ENCODE measurements around the gene KRTAP5-2. TPM values are rescaled to one million over a fixed set of nuclear protein-coding genes. Genes with fewer than 3 reads are reported as not detected.
A peak's percentile ranks its signal among the peaks of the same experiment; 100 is the strongest.

KRTAP5-2 gene
- total RNA-seq, 4 donors from 2014 or later: 1.7 to 12.0 (median 4.6) TPM; not detected in 1

- peak in 1 of 2 donors; percentile 66 for DNase-seq (ENCODE audit: low spot score in 2 of 2)
- Histone ChIP-seq H3K27me3 (peaks cover 27% of the 10 kb centered on the region), H3K27ac (no peak overlapping the region), H3K9me3 (no peaks in the 10 kb centered on the region), H3K4me1 (peaks cover 46% of the 10 kb centered on the region), H3K36me3 (peaks cover 3% of the 10 kb centered on the region), H3K4me3 (no peak overlapping the region)
- WGBS: 61% methylated on average over 3 of the region's 11 CpGs
- no peak for TF ChIP-seq CTCF (IDR thresholded peaks at IDR 0.05)
- no peak for TF ChIP-seq POLR2AphosphoS5 (IDR thresholded peaks at IDR 0.05)
- TF ChIP-seq EP300 (IDR thresholded peaks at IDR 0.05): no peak
- no peak for TF ChIP-seq POLR2A (IDR thresholded peaks at IDR 0.05)
Measured at GRCh38 chr11:1570001-1570453, 28.1 kb downstream of the KRTAP5-2 start.

GRCh38 chr11:1569251-1569780 is 28.8 kb downstream of the KRTAP5-2 start:
- Histone ChIP-seq H3K4me1 (peaks cover 41% of the 10 kb centered on the region), H3K4me3 (no peak overlapping the region), H3K27ac (no peak overlapping the region), H3K27me3 (peaks cover 23% of the 10 kb centered on the region), H3K9me3 (no peaks in the 10 kb centered on the region), H3K36me3 (peaks cover 3% of the 10 kb centered on the region)
- no peak for DNase-seq (ENCODE audit: low spot score in 2 of 2)
- TF ChIP-seq POLR2A (IDR thresholded peaks at IDR 0.05): no peak
- no peak for TF ChIP-seq EP300 (IDR thresholded peaks at IDR 0.05)
- no peak for TF ChIP-seq POLR2AphosphoS5 (IDR thresholded peaks at IDR 0.05)
- TF ChIP-seq CTCF (IDR thresholded peaks at IDR 0.05): no peak
- WGBS: 65% methylated on average over 9 of the region's 14 CpGs

- Histone ChIP-seq H3K4me1 (peaks cover 33% of the 10 kb centered on the region), H3K36me3 (peaks cover 3% of the 10 kb centered on the region), H3K4me3 (no peak overlapping the region), H3K27ac (no peak overlapping the region), H3K9me3 (no peaks in the 10 kb centered on the region), H3K27me3 (peaks cover 15% of the 10 kb centered on the region)
- TF ChIP-seq EP300 (IDR thresholded peaks at IDR 0.05) (no peak), POLR2A (IDR thresholded peaks at IDR 0.05) (no peak), CTCF (IDR thresholded peaks at IDR 0.05) (no peak), POLR2AphosphoS5 (IDR thresholded peaks at IDR 0.05) (no peak)
- DNase-seq (ENCODE audit: low spot score in 2 of 2): peak in 1 of 2 donors; percentile 76
- 76% methylated on average over 13 of the region's 13 CpGs for WGBS
Measured at GRCh38 chr11:1568441-1568911, 29.6 kb downstream of the KRTAP5-2 start.

- DNase-seq (ENCODE audit: low spot score in 2 of 2): peak in 1 of 2 donors; percentile 62
- peaks cover 7% of the 10 kb centered on the region for H3K27me3 ChIP-seq
- H3K4me1 ChIP-seq: peaks cover 25% of the 10 kb centered on the region
- no peak overlapping the region for H3K27ac ChIP-seq
- peaks cover 3% of the 10 kb centered on the region for H3K36me3 ChIP-seq
- no peak for TF ChIP-seq POLR2A (IDR thresholded peaks at IDR 0.05)
- no peak for TF ChIP-seq POLR2AphosphoS5 (IDR thresholded peaks at IDR 0.05)
- no peak for TF ChIP-seq CTCF (IDR thresholded peaks at IDR 0.05)
- TF ChIP-seq EP300 (IDR thresholded peaks at IDR 0.05): no peak
- 67% methylated on average over 4 of the region's 7 CpGs for WGBS
- H3K4me3 ChIP-seq: no peak overlapping the region
- H3K9me3 ChIP-seq: no peaks in the 10 kb centered on the region
Measured at GRCh38 chr11:1567721-1568100, 30.4 kb downstream of the KRTAP5-2 start.

GRCh38 chr11:1567052-1567720 is 30.9 kb downstream of the KRTAP5-2 start:
- Histone ChIP-seq H3K27me3 (peaks cover 5% of the 10 kb centered on the region), H3K27ac (no peak overlapping the region), H3K4me3 (no peak overlapping the region), H3K36me3 (peaks cover 3% of the 10 kb centered on the region), H3K9me3 (no peaks in the 10 kb centered on the region), H3K4me1 (peaks cover 20% of the 10 kb centered on the region)
- no peak for TF ChIP-seq POLR2AphosphoS5 (IDR thresholded peaks at IDR 0.05)
- TF ChIP-seq CTCF (IDR thresholded peaks at IDR 0.05): no peak
- TF ChIP-seq POLR2A (IDR thresholded peaks at IDR 0.05): no peak
- no peak for TF ChIP-seq EP300 (IDR thresholded peaks at IDR 0.05)
- 52% methylated on average over 4 of the region's 13 CpGs for WGBS
- DNase-seq (ENCODE audit: low spot score in 2 of 2): peak in 1 of 2 donors; percentile 65

All from suprapubic skin (tissue), 4 donors.